Liver (tissue), 9 donors: ENCODE data around the gene GPC2. TPM values are rescaled to one million over a fixed set of nuclear protein-coding genes. Genes with fewer than 3 reads are reported as not detected.

Source experiments
- DNase-seq: peaks from one replicate; pipeline ENCODE4 v3.0.0-alpha.2; 2017; ENCODE audit warnings: low spot score
- H3K27ac ChIP-seq, 2 donors: one replicate each; pipeline ENCODE4 v1.7.0; 2013; ENCODE audit warnings: inconsistent platforms in 2 of 2, low read length in 2 of 2, control low read depth in 1 of 2, low read depth in 1 of 2, mild to moderate bottlenecking in 1 of 2
- H3K27me3 ChIP-seq, 4 donors: one replicate each; pipeline versions ENCODE4 v1.6.1 to v1.7.0; 2013; ENCODE audit warnings: low read length in 3 of 4, inconsistent platforms in 1 of 4, mild to moderate bottlenecking in 1 of 4, moderate library complexity in 1 of 4; ENCODE audit not compliant: control insufficient read depth in 4 of 4, insufficient read depth in 4 of 4
- H3K36me3 ChIP-seq, 4 donors: one replicate each; pipeline versions ENCODE4 v1.6.1 to v1.7.0; 2013; ENCODE audit warnings: low read length in 3 of 4, mild to moderate bottlenecking in 3 of 4, low read depth in 1 of 4, moderate library complexity in 1 of 4; ENCODE audit not compliant: control insufficient read depth in 4 of 4, insufficient read depth in 3 of 4
- H3K4me1 ChIP-seq, 4 donors: one replicate each; pipeline versions ENCODE4 v1.6.1 to v1.7.0; 2013; ENCODE audit warnings: low read length in 3 of 4, mild to moderate bottlenecking in 3 of 4, moderate library complexity in 1 of 4; ENCODE audit not compliant: control insufficient read depth in 4 of 4, insufficient read depth in 4 of 4
- H3K4me3 ChIP-seq, 3 donors: one replicate each; pipeline versions ENCODE4 v1.6.1 to v1.7.0; 2013; ENCODE audit warnings: low read length in 3 of 3, control low read depth in 1 of 3, low read depth in 1 of 3, mild to moderate bottlenecking in 1 of 3
- H3K9ac ChIP-seq, 2 donors: one replicate each; pipeline ENCODE4 v1.7.0; 2013; ENCODE audit warnings: low read length in 2 of 2, mild to moderate bottlenecking in 2 of 2, moderate library complexity in 2 of 2, control low read depth in 1 of 2, low read depth in 1 of 2
- H3K9me3 ChIP-seq, 4 donors: one replicate each; pipeline versions ENCODE4 v1.6.1 to v1.7.0; 2013; ENCODE audit warnings: low read length in 3 of 4; ENCODE audit not compliant: control insufficient read depth in 4 of 4
- ATF3 ChIP-seq: IDR thresholded peaks from 2 replicates; pipeline ENCODE4 v1.6.1; 2016; ENCODE audit warnings: antibody characterized with exemption
- CTCF ChIP-seq: fragments of 150-350 bp; IDR thresholded peaks from 2 replicates; pipeline ENCODE4 v1.5.1; 2017; ENCODE audit warnings: improper control_type of control experiment, low read depth, low read length; ENCODE audit not compliant: missing input control
- EGR1 ChIP-seq, 2 donors: IDR thresholded peaks; 2 replicates each; pipeline ENCODE4 v1.6.1; 2016 to 2018; ENCODE audit warnings: antibody characterized with exemption in 2 of 2, low read depth in 2 of 2
- FOXA1 ChIP-seq: IDR thresholded peaks from 2 replicates; pipeline ENCODE4 v1.6.1; 2016; ENCODE audit warnings: antibody characterized with exemption
- FOXA2 ChIP-seq: IDR thresholded peaks from 2 replicates; pipeline ENCODE4 v1.6.1; 2016; ENCODE audit warnings: antibody characterized with exemption
- GABPA ChIP-seq, 2 donors: IDR thresholded peaks in 1 of 2; conservative IDR thresholded peaks in 1 of 2; 2 replicates each; pipeline ENCODE4 v1.6.1; 2016; ENCODE audit warnings: antibody characterized with exemption in 2 of 2, mild to moderate bottlenecking in 1 of 2, moderate library complexity in 1 of 2
- HNF4A ChIP-seq, 2 donors: conservative IDR thresholded peaks; 2 replicates each; pipeline ENCODE4 v1.6.1; 2016; ENCODE audit warnings: antibody characterized with exemption in 2 of 2, mild to moderate bottlenecking in 2 of 2
- HNF4G ChIP-seq: IDR thresholded peaks from 2 replicates; pipeline ENCODE4 v1.6.1; 2016; ENCODE audit warnings: antibody characterized with exemption
- JUND ChIP-seq, 2 donors: IDR thresholded peaks; 2 replicates each; pipeline ENCODE4 v1.6.1; 2016; ENCODE audit warnings: antibody characterized with exemption in 2 of 2
- MAX ChIP-seq: IDR thresholded peaks from 2 replicates; pipeline ENCODE4 v1.6.1; 2016; ENCODE audit warnings: antibody characterized with exemption
- NR2F2 ChIP-seq: IDR thresholded peaks from 2 replicates; pipeline ENCODE4 v1.6.1; 2016; ENCODE audit warnings: antibody characterized with exemption
- RAD21 ChIP-seq, 2 donors: IDR thresholded peaks; 2 replicates each; pipeline ENCODE4 v1.6.1; 2016; ENCODE audit warnings: antibody characterized with exemption in 2 of 2, mild to moderate bottlenecking in 2 of 2
- REST ChIP-seq: IDR thresholded peaks from 2 replicates; pipeline ENCODE4 v1.6.1; 2016; ENCODE audit warnings: antibody characterized with exemption, mild to moderate bottlenecking
- RXRA ChIP-seq, 2 donors: IDR thresholded peaks; 2 replicates each; pipeline ENCODE4 v1.6.1; 2017 to 2018; ENCODE audit warnings: antibody characterized with exemption in 2 of 2, mild to moderate bottlenecking in 1 of 2
- SP1 ChIP-seq: IDR thresholded peaks from 2 replicates; pipeline ENCODE4 v1.6.1; 2018; ENCODE audit warnings: antibody characterized with exemption, mild to moderate bottlenecking
- TAF1 ChIP-seq: conservative IDR thresholded peaks from 2 replicates; pipeline ENCODE4 v1.6.1; 2016; ENCODE audit warnings: antibody characterized with exemption, mild to moderate bottlenecking
- ZBTB33 ChIP-seq: IDR thresholded peaks from 2 replicates; pipeline ENCODE4 v1.6.1; 2016; ENCODE audit warnings: antibody characterized with exemption
- WGBS: extraction: QIAGEN DNeasy Blood & Tissue Kit; methylation state at CpG from one replicate; pipeline ENCODE4 v1.1.7; 2013; 5-methylcytosine and 5-hydroxymethylcytosine counted together
- polyA plus RNA-seq, 2 donors: library from polyadenylated mRNA; stranded (reverse) in 1 of 2; unstranded in 1 of 2; fragments of 200-250 nt in 1 of 2; fragments of >200 nt in 1 of 2; fragmentation: Nextera tagmentation in 1 of 2; extraction: Ambion mirVana in 1 of 2; gene quantifications; one replicate each; pipeline versions ENCODE4 v1.2.1 to v1.2.3, GENCODE V29; 2013 to 2015
- total RNA-seq, 2 donors: library from RNA; depleted of rRNA; stranded (reverse); fragments of >200 nt; gene quantifications; one replicate each; pipeline ENCODE4 v1.2.3, GENCODE V29; 2014
- donor health status: healthy.
- donor health status: healthy.
- donor health status: healthy.
- donor health status: healthy.
- donor health status: healthy.

Gene GPC2
- total and polyA plus RNA-seq, 4 donors: 0.14 to 0.79 (median 0.33) TPM; not detected in 1

GRCh38 chr7:100219271-100219737 is 42.1 kb upstream of the GPC2 start:
- Histone ChIP-seq H3K27ac (peak overlapping the region in 1 of 2 donors; percentile 6), H3K4me1 (peaks cover 0 to 14% (median 6%) of the 10 kb centered on the region in 4 donors), H3K36me3 (peaks cover 0 to 2% (median 0%) of the 10 kb centered on the region in 4 donors), H3K4me3 (no peak overlapping the region), H3K9ac (no peak overlapping the region), H3K27me3 (no peaks in the 10 kb centered on the region), H3K9me3 (no peaks in the 10 kb centered on the region)
- DNase-seq: no peak
- 89% methylated on average over 10 of the region's 10 CpGs for WGBS
- no peak for TF ChIP-seq HNF4A (conservative IDR thresholded peaks at IDR 0.05)
- TF ChIP-seq EGR1 (IDR thresholded peaks at IDR 0.05; ENCODE audit: low read depth in 2 of 2): no peak
- TF ChIP-seq SP1: no peak
- no peak for TF ChIP-seq TAF1
- no peak for TF ChIP-seq RAD21 (IDR thresholded peaks at IDR 0.05)
- TF ChIP-seq FOXA1: no peak
- TF ChIP-seq HNF4G: no peak
- no peak for TF ChIP-seq GABPA (IDR thresholded peaks at IDR 0.05 in 1 of 2, conservative IDR thresholded peaks at IDR 0.05 in 1 of 2)
- no peak for TF ChIP-seq REST
- TF ChIP-seq ZBTB33: no peak
- TF ChIP-seq RXRA (IDR thresholded peaks at IDR 0.05): no peak
- TF ChIP-seq CTCF: no peak
- no peak for TF ChIP-seq FOXA2
- no peak for TF ChIP-seq ATF3
- no peak for TF ChIP-seq MAX
- TF ChIP-seq NR2F2: no peak
- no peak for TF ChIP-seq JUND (IDR thresholded peaks at IDR 0.05)
